RWPE1 (cell line): ENCODE data around the gene PLVAP.

Experiments used
- CTCF ChIA-PET: fragments of 350-600 bp; sonication (Branson Sonifier 250); formaldehyde crosslinking; extraction: SDS; loops from one replicate; lab custom pipeline; 2021; lab: Yijun Ruan, JAX
- POLR2A ChIA-PET: fragments of 400-600 bp; formaldehyde crosslinking; extraction: SDS; loops from one replicate; lab custom pipeline; 2020; ENCODE audit warnings: antibody characterized with exemption; ENCODE audit not compliant: low non-redundant PET; lab: Yijun Ruan, JAX
- DNase-seq: peaks from one replicate; pipeline ENCODE4 v3.0.0; 2012; ENCODE audit warnings: low spot score
- H3K27ac ChIP-seq: fragments of 450-650 bp; 2 replicates; pipeline ENCODE4 v1.5.1; 2017
- TF ChIP-seq, protein P1 (sequence below): fragments of 450-650 bp; conservative IDR thresholded peaks from 2 replicates; pipeline ENCODE4 v1.5.1; 2017; ENCODE audit warnings: low read depth, mild to moderate bottlenecking

The PLVAP gene

DNA sequence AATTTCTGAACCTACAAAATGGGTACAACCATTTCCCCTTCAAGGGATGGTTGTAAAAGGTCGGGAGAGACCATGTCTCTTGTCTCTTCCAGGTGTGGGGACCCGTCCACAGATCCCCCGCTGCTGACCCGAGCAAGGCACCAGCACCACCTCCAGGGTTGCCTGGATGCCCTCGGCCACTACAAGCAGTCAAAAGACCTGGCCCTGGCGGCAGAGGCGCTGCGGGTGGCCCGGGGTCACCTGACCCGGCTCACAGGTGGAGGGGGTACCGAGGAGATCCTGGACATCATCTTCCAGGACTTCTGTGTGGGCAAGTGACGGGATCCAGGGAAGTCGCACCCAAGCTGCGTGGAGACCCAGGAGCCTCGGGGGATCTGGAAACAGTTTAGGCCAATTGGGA is 35.8 kb downstream of the PLVAP start:
- ChIA-PET POLR2A (no interaction called here), CTCF (interaction anchor here (0.7 kb wide), 1 partner anchor 12 kb away, joined by 4 read pairs; no protein-coding TSS in a partner anchor)
- H3K27ac ChIP-seq, result peak overlapping the region; percentile 98
- TF ChIP-seq, protein P1, sequence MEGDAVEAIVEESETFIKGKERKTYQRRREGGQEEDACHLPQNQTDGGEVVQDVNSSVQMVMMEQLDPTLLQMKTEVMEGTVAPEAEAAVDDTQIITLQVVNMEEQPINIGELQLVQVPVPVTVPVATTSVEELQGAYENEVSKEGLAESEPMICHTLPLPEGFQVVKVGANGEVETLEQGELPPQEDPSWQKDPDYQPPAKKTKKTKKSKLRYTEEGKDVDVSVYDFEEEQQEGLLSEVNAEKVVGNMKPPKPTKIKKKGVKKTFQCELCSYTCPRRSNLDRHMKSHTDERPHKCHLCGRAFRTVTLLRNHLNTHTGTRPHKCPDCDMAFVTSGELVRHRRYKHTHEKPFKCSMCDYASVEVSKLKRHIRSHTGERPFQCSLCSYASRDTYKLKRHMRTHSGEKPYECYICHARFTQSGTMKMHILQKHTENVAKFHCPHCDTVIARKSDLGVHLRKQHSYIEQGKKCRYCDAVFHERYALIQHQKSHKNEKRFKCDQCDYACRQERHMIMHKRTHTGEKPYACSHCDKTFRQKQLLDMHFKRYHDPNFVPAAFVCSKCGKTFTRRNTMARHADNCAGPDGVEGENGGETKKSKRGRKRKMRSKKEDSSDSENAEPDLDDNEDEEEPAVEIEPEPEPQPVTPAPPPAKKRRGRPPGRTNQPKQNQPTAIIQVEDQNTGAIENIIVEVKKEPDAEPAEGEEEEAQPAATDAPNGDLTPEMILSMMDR, result no peak
- DNase-seq, result no peak

- TF ChIP-seq, protein P1, result no peak
- H3K27ac ChIP-seq, result peak overlapping the region; percentile 98
- POLR2A ChIA-PET, result no interaction called here
- CTCF ChIA-PET, result interaction anchor here (0.7 kb wide), 1 partner anchor 13 kb away, joined by 4 read pairs; no protein-coding TSS in a partner anchor
- no peak for DNase-seq
Measured at GRCh38 chr19:17340871-17341357, 36.2 kb downstream of the PLVAP start.

DNA sequence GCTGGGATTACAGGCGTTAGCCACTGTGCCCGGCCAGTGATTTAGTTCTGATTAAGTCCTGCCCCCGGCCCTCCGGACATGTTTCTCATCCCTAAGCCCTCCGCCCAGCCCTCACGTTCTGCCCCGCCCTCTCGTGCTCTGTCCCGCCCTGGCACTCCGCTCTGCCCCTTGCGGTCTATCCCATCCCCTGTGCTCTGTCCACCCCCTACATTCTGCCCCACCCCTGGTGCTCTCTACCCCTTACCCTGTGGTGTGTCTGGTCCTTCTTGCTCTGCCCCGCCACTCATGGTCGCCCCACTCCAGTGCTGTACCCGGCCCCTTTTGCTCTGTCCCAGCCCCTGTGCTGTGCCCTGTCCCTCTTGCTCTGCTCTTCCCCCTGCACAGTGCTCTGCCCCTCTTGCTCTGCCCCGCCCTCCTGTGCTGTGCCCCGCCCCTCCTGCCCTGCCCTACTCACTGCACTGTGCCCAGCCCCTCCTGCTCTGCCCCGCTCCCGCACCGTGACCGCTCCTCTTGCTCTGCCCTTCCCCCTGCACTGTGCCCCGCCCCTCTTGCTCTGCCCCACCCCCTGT is 36.8 kb downstream of the PLVAP start:
- CTCF ChIA-PET, result no interaction called here
- TF ChIP-seq, protein P1, result no peak
- peak overlapping the region; percentile 98 for H3K27ac ChIP-seq
- DNase-seq, result no peak
- POLR2A ChIA-PET, result no interaction called here

DNA sequence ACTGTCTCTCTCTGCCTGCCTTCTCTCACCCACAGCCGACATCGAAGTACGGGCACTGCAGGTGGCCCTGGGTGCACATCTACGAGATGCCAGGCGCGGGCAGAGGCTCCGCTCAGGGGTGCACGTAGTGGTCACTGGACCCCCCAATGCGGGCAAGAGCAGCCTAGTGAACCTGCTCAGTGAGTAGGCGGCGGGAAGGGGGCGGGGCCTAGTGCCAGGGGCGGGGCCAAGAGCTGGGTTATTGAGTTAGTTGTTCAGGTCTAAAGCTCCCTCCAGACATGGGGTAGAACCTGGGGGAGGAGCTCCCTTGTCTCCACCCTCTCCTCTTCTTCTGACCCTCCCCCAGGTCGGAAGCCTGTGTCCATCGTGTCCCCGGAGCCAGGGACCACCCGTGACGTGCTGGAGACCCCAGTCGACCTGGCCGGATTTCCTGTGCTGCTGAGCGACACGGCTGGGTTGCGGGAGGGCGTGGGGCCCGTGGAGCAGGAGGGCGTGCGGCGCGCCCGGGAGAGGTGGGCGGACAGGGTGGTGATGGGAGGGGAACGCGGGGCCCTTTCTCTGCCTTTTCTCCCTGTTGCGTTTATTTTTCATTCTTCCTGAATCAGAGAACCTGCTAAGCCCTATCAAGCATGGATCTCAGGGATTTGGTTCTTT is 37.9 kb downstream of the PLVAP start:
- TF ChIP-seq, protein P1, result no peak
- POLR2A ChIA-PET, result no interaction called here
- H3K27ac ChIP-seq, result peak overlapping the region; percentile 98
- CTCF ChIA-PET, result no interaction called here
- DNase-seq, result peak; percentile 36

- peak overlapping the region; percentile 98 for H3K27ac ChIP-seq
- TF ChIP-seq, protein P1, result no peak
- POLR2A ChIA-PET, result interaction anchor here (0.6 kb wide), 1 partner anchor 275 kb away, joined by 4 read pairs; no protein-coding TSS in a partner anchor
- CTCF ChIA-PET, result no interaction called here
- DNase-seq, result no peak
Measured at GRCh38 chr19:17338433-17339078, 38.6 kb downstream of the PLVAP start.

GRCh38 chr19:17337675-17338432 is 39.3 kb downstream of the PLVAP start:
- CTCF ChIA-PET, result no interaction called here
- peak overlapping the region; percentile 98 for H3K27ac ChIP-seq
- DNase-seq, result peak; percentile 55
- TF ChIP-seq, protein P1, result no peak
- POLR2A ChIA-PET, result interaction anchor here (0.6 to 0.7 kb wide), 2 partner anchors 11 to 276 kb away, joined by 4 to 8 read pairs; no protein-coding TSS in a partner anchor
